Progenitor cell of endocrine pancreas (in vitro differentiated cells): Measurements from ENCODE around the gene TMEM192. TPM values are rescaled to one million over a fixed set of nuclear protein-coding genes. Genes with fewer than 3 reads are reported as not detected.
A peak's percentile ranks its signal among the peaks of the same experiment; 100 is the strongest.
"Not testable (repeated sequence)": the region's sequence is repeated elsewhere in the genome, so short reads cannot be mapped to it uniquely, and the experiment has no call there.

Source experiments
- DNase-seq: peaks from one replicate; pipeline ENCODE4 v3.0.0; 2021; ENCODE audit warnings: low spot score; ENCODE audit not compliant: unreplicated experiment
- H3K27ac Mint-ChIP-seq: 2 replicates; pipeline ENCODE4 v1.8.0; 2021; ENCODE audit warnings: mild to moderate bottlenecking, moderate library complexity, mixed read lengths
- H3K27me3 Mint-ChIP-seq: 2 replicates; pipeline ENCODE4 v1.8.0; 2021; ENCODE audit warnings: mixed read lengths
- H3K36me3 Mint-ChIP-seq: 2 replicates; pipeline ENCODE4 v1.8.0; 2022; ENCODE audit warnings: mixed read lengths; ENCODE audit not compliant: insufficient read depth
- H3K4me1 Mint-ChIP-seq: 2 replicates; pipeline ENCODE4 v1.8.0; 2021; ENCODE audit warnings: low read depth, mixed read lengths
- H3K4me3 Mint-ChIP-seq: 2 replicates; pipeline ENCODE4 v1.8.0; 2021; ENCODE audit warnings: low read depth, mild to moderate bottlenecking, moderate library complexity, mixed read lengths
- H3K9me3 Mint-ChIP-seq: 2 replicates; pipeline ENCODE4 v1.8.0; 2021; ENCODE audit warnings: low read depth, mixed read lengths
- total RNA-seq: library from RNA; stranded (reverse); gene quantifications from 2 replicates; pipeline ENCODE4 v1.2.1, GENCODE V29; 2021
- TF ChIP-seq, protein P1 (sequence below): fragments of 200-600 bp; sonication (generic); IDR thresholded peaks from one replicate; pipeline ENCODE4 v1.5.0; 2021; ENCODE audit warnings: antibody characterized with exemption, mild to moderate bottlenecking; ENCODE audit not compliant: unreplicated experiment

Gene TMEM192
- total RNA-seq, 1 donor from 2014 or later, result 8.7 TPM

DNA sequence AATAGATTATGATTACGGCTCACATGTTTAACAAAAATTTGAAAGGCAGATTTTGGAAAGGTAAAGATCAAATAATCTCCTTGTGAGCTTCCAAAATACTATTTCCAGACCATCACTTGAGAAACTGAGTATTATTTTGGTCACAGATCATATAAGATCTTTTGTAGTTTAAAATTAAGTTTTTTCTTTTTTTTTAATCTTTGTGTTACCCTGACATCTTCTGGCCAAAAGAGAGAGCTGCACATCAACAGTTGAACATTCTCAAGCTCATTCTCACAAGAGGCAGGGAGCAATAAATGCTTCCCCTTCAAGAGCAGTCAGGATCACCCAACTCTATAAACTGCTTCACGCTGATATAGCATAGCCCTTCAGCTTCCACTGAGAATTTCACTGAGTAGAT lies 15.9 kb downstream of the TMEM192 start:
- no peak for DNase-seq
- TF ChIP-seq, protein P1, sequence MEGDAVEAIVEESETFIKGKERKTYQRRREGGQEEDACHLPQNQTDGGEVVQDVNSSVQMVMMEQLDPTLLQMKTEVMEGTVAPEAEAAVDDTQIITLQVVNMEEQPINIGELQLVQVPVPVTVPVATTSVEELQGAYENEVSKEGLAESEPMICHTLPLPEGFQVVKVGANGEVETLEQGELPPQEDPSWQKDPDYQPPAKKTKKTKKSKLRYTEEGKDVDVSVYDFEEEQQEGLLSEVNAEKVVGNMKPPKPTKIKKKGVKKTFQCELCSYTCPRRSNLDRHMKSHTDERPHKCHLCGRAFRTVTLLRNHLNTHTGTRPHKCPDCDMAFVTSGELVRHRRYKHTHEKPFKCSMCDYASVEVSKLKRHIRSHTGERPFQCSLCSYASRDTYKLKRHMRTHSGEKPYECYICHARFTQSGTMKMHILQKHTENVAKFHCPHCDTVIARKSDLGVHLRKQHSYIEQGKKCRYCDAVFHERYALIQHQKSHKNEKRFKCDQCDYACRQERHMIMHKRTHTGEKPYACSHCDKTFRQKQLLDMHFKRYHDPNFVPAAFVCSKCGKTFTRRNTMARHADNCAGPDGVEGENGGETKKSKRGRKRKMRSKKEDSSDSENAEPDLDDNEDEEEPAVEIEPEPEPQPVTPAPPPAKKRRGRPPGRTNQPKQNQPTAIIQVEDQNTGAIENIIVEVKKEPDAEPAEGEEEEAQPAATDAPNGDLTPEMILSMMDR, result peak; percentile 77
- H3K27ac Mint-ChIP-seq, result no peak overlapping the region
- no peaks in the 10 kb centered on the region for H3K9me3 Mint-ChIP-seq
- H3K36me3 Mint-ChIP-seq, result peaks cover 6% of the 10 kb centered on the region
- H3K27me3 Mint-ChIP-seq, result no peaks in the 10 kb centered on the region
- H3K4me3 Mint-ChIP-seq, result no peak overlapping the region
- no peaks in the 10 kb centered on the region for H3K4me1 Mint-ChIP-seq

DNA sequence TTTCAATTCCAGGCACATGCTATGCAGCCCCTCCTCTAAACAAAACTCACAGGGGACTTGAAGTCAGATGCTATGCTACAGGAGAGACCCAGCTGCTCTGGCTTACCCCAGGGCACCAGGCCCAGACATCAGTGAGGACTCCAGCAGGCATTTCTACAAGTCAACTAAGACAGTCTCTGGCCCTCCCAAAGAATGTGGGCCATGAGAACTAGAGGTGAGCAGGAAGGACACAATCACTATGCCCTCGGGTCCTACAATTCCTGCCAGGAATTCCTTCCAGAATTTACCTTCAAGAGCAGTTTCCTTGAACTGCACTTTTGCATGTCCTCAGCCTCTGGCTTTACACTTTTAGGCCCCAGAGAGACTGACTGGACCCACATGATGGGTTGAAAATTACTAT lies 17.4 kb downstream of the TMEM192 start:
- DNase-seq, result no peak
- Mint-ChIP-seq H3K9me3 (no peaks in the 10 kb centered on the region), H3K27me3 (no peaks in the 10 kb centered on the region), H3K36me3 (peaks cover 1% of the 10 kb centered on the region), H3K27ac (no peak overlapping the region), H3K4me3 (no peak overlapping the region), H3K4me1 (no peaks in the 10 kb centered on the region)
- TF ChIP-seq, protein P1, result no peak

DNA sequence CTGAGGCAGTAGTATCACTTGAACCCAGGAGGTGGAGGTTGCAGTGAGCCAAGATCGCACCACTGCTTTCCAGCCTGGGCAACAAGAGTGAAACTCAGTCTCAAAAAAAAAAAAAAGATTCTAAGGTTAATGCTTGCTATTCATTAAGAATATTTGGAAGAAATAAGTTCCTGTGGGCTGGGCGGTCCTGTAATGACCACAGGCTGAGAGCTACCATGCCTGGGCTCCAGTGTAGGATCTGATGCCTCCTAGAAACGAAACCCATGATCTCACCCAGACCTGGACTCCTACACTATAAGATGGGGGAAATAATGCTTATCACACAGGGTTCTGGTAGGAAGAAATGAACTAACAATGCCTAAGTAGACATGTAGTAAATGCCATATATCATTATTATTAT lies 17.8 kb downstream of the TMEM192 start:
- no peaks in the 10 kb centered on the region for H3K9me3 Mint-ChIP-seq
- TF ChIP-seq, protein P1, result no peak
- no peak overlapping the region for H3K4me3 Mint-ChIP-seq
- H3K36me3 Mint-ChIP-seq, result peaks cover 1% of the 10 kb centered on the region
- H3K4me1 Mint-ChIP-seq, result no peaks in the 10 kb centered on the region
- DNase-seq, result no peak
- no peaks in the 10 kb centered on the region for H3K27me3 Mint-ChIP-seq
- H3K27ac Mint-ChIP-seq, result no peak overlapping the region

DNA sequence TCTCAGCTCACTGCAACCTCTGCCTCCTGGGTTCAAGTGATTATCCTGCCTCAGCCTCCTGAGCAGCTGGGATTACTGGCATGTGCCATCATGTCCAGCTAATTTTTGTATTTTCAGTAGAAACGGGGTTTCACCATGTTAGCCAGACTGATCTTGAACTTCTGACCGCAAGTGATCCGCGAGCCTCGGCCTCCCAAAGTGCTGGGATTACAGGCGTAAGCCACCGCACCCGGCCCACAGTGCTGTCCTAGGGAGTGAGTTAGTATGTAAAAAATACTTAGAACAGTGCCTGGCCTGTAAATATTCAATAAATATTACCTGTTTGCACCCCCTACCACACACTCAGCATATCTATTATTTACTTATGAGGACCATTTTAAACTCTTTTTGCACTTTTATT lies 20.5 kb downstream of the TMEM192 start:
- not testable (repeated sequence) for H3K36me3 Mint-ChIP-seq, H3K4me1 Mint-ChIP-seq, H3K9me3 Mint-ChIP-seq, DNase-seq, H3K4me3 Mint-ChIP-seq, H3K27me3 Mint-ChIP-seq, H3K27ac Mint-ChIP-seq

DNA sequence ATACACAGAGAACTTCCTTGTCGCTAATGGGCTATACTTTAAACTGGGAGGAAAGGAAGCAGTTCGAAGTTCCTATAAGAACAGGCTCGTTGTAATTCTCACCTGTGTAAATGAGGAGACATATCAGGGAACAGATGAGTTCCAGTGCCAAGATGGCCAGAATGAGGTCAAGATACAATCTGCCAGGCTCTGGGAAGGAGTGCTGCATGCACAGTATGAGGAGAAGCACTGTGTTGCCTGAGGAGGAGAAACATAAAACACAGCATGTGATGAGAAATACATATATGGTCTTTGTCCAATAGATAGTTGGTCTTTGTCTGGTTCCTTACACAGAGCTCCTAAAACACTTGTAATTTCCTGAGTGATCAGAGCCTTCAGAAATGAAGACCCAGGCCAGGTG lies 24.3 kb downstream of the TMEM192 start:
- Mint-ChIP-seq H3K27me3 (no peaks in the 10 kb centered on the region), H3K27ac (no peak overlapping the region), H3K9me3 (no peaks in the 10 kb centered on the region), H3K4me3 (no peak overlapping the region), H3K36me3 (peaks cover 14% of the 10 kb centered on the region), H3K4me1 (no peaks in the 10 kb centered on the region)
- TF ChIP-seq, protein P1, result no peak
- DNase-seq, result no peak

DNA sequence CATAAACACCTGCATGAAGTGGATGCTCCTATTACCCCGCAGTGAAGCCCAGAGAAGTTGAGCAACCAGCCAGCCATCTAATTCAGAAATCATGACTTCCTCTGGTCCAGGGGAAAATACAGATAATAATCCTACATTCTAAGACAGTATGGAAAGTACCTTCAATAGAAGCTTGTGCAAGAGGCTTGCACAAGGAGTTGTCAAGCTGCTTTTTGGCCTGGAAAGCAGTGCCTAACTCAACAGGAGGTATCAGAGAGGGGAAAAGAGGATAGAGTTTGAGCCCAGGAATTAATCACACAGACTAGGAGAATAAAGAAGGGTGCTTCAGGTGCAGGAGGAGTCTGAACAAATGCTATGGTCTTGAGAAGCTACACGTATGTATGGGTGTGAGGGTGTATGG lies 26.7 kb downstream of the TMEM192 start:
- Mint-ChIP-seq H3K9me3 (no peaks in the 10 kb centered on the region), H3K27ac (no peak overlapping the region), H3K4me3 (no peak overlapping the region), H3K27me3 (no peaks in the 10 kb centered on the region), H3K36me3 (peaks cover 14% of the 10 kb centered on the region), H3K4me1 (no peaks in the 10 kb centered on the region)
- TF ChIP-seq, protein P1, result no peak
- no peak for DNase-seq

DNA sequence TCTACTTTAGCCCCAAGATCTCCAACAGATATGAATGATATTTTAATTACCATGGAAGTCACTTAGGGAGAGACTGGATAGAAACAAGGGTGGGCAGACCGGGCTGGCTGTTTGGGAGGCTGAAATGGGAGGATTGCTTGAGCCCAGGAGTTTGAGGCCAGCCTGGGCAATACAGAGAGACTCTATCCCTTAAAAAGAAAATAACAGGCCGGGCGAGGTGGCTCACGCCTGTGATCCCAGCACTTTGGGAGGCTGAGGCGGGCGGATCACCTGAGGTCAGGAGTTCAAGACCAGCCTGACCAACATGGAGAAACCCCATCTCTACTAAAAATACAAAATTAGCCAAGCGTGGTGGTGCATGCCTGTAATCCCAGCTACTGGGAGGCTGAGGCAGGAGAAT lies 27.9 kb downstream of the TMEM192 start:
- H3K4me3 Mint-ChIP-seq, H3K27ac Mint-ChIP-seq, H3K4me1 Mint-ChIP-seq, H3K9me3 Mint-ChIP-seq, H3K27me3 Mint-ChIP-seq, DNase-seq: not testable (repeated sequence)
- H3K36me3 Mint-ChIP-seq, result peaks cover 14% of the 10 kb centered on the region
